ENCODE data around the gene MPV17. TPM values are rescaled to one million over a fixed set of nuclear protein-coding genes. Genes with fewer than 3 reads are reported as not detected.
"Not testable (repeated sequence)": the region's sequence is repeated elsewhere in the genome, so short reads cannot be mapped to it uniquely, and the experiment has no call there.

The MPV17 gene
- total RNA-seq, 1 donor from 2014 or later = 97.0 TPM

GRCh38 chr2:27324720-27325119 lies 1.8 kb upstream of the MPV17 start:
- intact Hi-C loops (cut with micrococcal nuclease) = no loop called here

GRCh38 chr2:27323596-27324285 lies 844 bp upstream of the MPV17 start:
- intact Hi-C loops (cut with micrococcal nuclease) = loop anchor here (1.0 to 2.0 kb wide), 17 partner anchors 20 to 820 kb away; partner anchors contain the start of genes AGBL5, ATRAID, CAD and CENPA

- intact Hi-C loops (cut with micrococcal nuclease) = loop anchor here (1.0 to 2.0 kb wide), 4 partner anchors 58 to 536 kb away; partner anchors contain the start of genes AGBL5, CENPA and ZNF513
Measured at GRCh38 chr2:27322301-27322765, 564 bp downstream of the MPV17 start.

DNA sequence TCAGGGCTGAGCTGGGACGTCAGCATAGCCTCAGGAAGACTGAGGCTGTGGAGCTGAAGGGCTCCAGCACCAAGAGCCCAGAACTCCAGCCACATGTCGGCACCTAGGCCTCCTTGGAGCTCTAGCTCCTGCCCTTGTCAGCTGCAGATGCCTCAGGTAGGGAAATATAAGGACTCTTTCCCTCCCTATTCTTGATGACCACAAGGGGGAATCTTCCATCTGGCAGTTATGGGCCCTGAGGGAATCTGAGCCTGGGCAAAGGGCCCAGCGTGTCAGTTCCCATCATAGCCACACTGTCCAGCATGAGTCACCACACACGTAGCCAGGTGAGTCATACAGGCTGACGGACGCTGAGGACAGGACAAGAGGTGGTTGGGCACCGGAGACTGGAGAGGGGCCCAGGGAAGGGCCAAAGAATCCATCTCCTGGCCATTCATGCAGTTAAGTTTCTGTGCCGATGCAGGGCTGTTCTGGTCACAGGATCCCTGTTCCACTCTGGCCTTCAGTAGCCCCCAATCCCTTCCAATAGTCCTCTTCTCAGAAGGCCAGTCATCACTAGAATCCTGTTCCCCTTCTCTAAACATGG lies 1.8 kb downstream of the MPV17 start:
- intact Hi-C loops (cut with micrococcal nuclease) = no loop called here

- intact Hi-C loops (cut with micrococcal nuclease) = not testable (repeated sequence)
Measured at GRCh38 chr2:27319839-27320238, 3.1 kb downstream of the MPV17 start.

DNA sequence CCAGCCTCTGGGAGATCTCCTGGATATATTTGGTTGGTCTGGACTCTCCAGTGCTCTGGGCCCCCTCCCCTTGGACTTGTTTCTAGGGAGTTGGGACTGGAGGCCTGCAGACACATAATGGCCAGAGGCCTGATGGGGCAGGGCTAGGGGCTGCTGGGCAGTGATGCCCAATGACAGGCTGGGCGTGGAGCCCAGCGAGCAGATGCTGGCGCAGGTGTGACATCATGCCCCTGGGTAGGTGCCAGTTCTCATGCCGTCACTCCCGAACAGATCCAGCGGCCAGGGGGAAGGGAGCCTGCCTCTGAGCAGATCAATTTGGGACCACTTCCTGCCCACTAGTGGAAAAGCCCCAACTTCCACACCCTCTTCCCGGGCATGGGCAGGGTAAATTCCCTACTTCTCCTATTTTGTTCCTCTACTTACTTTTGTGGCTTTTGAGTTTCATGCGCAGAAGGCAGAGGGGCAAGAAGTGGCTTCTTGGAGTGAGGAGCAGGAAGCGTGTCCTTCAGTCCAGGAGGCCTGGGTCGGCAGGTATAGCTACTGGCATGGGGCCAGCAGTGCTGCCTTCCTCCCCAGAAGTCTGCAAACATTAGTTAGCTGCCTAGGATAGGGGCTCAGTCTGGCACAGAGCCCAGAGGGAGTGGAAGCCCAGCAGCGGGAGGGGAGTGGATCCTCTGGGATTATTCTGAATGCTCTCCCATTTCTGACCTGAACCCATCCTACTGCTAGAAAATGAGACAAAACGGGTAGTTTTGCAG lies 6.1 kb downstream of the MPV17 start:
- intact Hi-C loops (cut with micrococcal nuclease) = no loop called here

DNA sequence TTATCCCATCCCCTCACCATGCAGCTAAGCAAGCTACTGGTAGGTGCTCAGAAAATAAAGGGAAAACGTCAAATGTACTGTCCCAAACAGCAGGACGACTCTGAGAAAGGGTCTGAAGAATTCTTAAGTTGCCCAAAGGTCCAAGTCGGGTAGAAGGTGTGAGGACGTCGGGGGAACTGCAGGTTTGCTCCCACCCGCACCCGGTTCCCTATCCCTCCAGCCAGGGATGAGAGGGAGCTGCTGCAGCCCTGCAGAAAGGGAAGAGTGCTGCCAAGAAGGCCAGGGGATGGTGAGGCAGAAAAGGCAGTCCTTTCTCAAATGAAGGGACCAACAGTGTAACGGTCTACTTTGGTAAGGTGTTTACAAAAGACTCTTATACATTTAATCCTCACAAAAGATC lies 7.8 kb downstream of the MPV17 start:
- intact Hi-C loops (cut with micrococcal nuclease) = no loop called here

DNA sequence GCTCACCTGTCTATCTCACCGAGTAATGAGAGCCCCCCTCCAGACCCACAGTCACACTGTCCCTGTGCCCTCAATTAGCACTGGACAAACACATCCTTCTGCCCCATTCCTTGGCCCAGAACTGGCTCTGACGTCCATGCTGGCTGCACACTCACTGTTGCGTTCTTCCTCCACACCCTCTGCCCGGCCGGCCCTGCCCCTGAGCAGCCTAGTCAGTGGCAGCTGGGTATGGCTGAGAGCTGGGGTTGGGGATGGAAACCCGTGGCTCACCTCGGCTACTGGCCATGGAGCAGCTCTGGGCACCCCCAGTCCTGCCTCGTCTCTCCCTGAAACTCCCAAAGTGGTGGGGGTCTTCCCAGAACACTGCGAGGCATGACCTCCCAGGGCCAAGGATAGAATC lies 8.2 kb downstream of the MPV17 start:
- intact Hi-C loops (cut with micrococcal nuclease) = no loop called here

DNA sequence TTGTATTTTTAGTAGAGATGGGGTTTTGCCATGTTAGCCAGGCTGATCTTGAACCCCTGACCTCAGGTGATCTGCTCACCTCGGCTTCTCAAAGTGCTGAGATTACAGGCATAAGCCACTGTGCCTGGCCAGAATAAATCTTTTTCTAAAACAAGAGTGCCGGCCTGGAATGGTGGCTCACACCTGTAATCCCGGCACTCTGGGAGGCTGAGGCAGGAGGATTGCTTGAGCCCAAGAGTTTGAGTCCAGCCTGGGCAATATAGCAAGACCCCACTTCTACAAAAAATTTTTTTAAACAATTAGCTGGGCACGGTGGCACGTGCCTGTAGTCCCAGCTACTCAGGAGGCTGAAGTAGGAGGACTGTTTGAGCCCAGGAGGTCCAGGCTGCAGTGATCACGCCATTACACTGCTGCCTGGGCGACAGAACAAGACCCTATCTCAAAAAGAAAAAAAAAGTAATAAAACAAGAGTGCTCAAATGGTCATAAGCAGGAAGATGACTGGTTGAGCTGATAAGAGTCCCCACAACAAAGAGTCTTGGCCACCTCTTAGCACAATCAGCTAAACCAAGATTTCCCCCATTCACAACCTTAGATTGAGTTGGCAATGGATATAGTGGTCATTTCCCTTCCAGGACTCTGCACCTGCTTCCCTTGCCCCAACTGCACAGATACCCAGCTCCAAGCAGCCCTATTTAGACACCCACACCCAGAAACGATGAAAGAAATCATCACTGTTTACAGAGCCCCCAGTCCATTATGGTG lies 8.8 kb downstream of the MPV17 start:
- intact Hi-C loops (cut with micrococcal nuclease) = no loop called here

- intact Hi-C loops (cut with micrococcal nuclease) = no loop called here
Measured at GRCh38 chr2:27312152-27312551, 10.7 kb downstream of the MPV17 start.

GRCh38 chr2:27309651-27310050 lies 13.2 kb downstream of the MPV17 start:
- intact Hi-C loops (cut with micrococcal nuclease) = no loop called here

- intact Hi-C loops (cut with micrococcal nuclease) = no loop called here
Measured at GRCh38 chr2:27308359-27308881, 14.5 kb downstream of the MPV17 start, which contains the start of gene UCN. TSS of gene UCN (minus strand) at chr2:27308445. CDS start at chr2:27307895, 550 bp downstream.

- intact Hi-C loops (cut with micrococcal nuclease) = no loop called here
Measured at GRCh38 chr2:27307545-27308358, 15.1 kb downstream of the MPV17 start.

DNA sequence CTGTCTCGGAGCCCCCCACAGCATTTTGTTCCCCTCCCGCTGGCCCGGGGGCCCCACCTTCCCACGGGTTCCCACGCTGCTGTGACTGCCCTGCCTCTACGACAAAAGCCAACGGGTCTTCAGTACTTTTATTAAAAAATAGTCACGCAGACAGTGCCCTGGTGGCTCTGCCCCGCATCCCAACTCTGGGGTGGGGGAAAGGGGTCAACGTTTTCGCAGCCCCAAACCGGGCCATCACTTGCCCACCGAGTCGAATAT lies 15.7 kb downstream of the MPV17 start:
- intact Hi-C loops (cut with micrococcal nuclease) = no loop called here

DNA sequence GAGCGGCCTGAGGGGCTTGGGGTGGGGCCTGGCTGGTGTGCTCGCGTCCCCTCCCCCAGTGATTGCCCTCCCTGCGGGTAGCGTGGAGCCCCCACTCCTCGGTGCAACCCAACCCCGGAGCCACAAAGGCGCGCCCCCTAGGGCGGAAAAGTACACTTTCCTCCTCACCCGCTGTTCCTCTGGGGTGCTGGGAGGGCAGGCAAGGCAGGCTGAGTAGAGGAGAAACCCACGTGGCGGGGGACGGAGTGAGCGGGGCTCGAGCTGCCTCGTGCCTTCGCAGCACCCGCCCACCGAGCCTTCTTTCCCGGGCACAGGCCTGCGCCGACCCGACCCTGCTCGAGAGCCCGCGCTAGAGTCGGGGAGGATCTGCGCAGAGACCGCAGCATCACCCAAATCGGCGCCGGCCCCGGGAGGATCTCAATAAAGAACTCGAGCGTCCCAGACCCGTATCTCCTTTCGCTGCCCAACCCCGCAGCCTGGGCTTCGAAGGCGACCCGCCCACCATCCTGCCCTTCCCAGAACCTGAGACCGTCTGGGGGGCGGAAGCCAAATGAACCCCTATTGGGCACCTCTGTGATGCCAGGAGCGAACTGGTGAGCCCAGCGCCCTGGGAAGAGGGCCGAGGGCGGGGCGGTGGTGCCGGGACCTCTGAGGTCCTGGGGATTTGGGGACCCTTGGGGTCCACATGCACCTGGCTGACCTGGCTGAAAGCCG lies 16.2 kb downstream of the MPV17 start:
- intact Hi-C loops (cut with micrococcal nuclease) = no loop called here

- intact Hi-C loops (cut with micrococcal nuclease) = no loop called here
Measured at GRCh38 chr2:27306136-27306535, 16.8 kb downstream of the MPV17 start.

DNA sequence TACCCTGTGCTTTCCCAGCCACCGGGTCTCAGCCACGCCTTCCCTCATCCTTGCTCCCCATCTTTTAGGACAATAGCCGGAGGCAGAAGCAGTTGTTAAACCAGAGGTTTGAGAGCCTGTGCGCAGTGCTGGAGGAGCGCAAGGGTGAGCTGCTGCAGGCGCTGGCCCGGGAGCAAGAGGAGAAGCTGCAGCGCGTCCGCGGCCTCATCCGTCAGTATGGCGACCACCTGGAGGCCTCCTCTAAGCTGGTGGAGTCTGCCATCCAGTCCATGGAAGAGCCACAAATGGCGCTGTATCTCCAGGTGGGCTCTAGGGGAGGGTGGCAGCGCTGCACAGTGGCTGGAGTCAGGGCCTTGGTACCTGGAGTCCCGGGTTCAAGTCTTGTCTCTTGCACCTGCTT lies 17.4 kb downstream of the MPV17 start:
- intact Hi-C loops (cut with micrococcal nuclease) = no loop called here

DNA sequence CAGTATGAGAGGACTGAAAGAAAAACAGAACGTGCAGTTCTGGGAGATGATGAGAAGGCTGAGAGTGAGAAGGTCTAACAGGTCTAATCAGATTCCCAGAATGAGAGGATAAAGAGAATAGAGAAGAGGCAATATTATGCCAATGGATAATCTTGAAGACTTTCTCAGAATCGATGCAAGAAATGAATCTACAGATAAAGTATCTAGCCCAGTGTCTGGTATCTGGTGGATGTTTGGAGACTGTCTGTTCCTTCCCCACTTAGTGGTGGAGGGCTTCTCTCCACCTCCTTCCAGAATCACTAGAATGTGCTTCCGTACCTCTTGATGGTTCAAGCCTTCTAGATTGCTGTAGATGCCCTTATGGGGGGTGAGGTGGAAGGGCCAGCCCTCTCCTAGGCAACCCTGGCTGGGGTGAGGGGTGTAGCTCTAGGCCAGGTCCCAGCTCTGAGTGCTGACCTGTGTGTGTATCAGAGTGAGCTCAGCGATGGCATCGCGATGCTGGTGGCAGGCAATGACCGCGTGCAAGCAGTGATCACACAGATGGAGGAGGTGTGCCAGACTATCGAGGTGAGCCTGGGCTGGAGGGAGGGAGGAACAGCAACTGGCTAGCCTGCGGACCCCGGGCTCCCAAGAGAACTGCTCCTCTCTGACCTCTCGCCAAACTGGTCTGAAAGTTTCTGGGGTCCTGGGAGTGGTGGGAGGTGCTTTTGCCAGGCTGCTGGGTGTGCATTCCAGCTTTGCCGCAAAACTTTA lies 18.2 kb downstream of the MPV17 start:
- intact Hi-C loops (cut with micrococcal nuclease) = no loop called here
